HCT116 (cell line): ENCODE results near the gene DPP6.

ENCODE experiments used
- EZH2 ChIP-seq: fragments of 200-600 bp; sonication (generic); IDR thresholded peaks from 2 replicates; pipeline ENCODE4 v1.6.1; 2017; ENCODE audit warnings: antibody characterized with exemption, mixed run types
- SIN3A ChIP-seq: IDR thresholded peaks from 2 replicates; pipeline ENCODE4 v1.6.1; 2012; ENCODE audit warnings: low read depth
- TF ChIP-seq, protein P1 (sequence below), 3 experiments: fragments of 200-600 bp in 1 of 3; sonication (generic) in 1 of 3; IDR thresholded peaks in 2 of 3; conservative IDR thresholded peaks in 1 of 3; 2 replicates each; pipeline ENCODE4 v1.5.1; 2012 to 2017; ENCODE audit warnings: low read depth in 2 of 3, low read length in 2 of 3, antibody characterized with exemption in 1 of 3, borderline replicate concordance in 1 of 3, control low read depth in 1 of 3, mild to moderate bottlenecking in 1 of 3, mixed read lengths in 1 of 3, mixed run types in 1 of 3, moderate library complexity in 1 of 3; ENCODE audit not compliant: insufficient read depth in 1 of 3

DNA sequence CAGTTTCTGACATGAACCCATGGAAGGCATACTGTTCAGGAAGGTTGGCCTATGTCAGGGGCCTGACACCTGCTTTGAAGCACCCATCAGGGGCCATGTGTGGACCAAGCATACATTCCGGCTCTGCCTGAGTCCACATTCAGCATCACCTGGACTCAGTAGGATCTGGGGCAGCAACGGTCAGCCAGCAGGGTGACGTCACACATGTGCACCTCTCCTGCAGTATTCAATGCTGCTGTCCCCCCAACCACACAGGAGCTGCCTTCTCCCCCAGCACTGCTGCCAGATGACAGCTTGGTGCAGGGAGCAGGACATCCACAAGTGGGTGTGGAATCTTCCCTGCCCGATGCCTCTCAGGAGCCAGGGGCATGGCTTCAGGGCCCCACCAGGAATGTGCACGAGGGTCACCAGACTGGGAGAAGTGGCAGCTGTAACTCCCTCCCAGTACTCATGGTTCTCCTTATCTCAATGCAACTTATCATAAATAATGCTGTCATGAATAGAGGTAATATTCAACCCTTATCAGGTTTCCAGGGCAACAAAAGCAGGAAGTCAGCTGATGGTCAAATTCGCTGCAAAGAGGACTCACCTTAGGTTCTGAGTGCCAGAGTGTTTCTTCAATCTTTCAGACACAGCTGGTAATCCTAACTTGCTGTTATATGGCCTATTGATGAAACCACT lies 657.8 kb downstream of the DPP6 start:
- TF ChIP-seq SIN3A (no peak), EZH2 (no peak)
- TF ChIP-seq, protein P1, sequence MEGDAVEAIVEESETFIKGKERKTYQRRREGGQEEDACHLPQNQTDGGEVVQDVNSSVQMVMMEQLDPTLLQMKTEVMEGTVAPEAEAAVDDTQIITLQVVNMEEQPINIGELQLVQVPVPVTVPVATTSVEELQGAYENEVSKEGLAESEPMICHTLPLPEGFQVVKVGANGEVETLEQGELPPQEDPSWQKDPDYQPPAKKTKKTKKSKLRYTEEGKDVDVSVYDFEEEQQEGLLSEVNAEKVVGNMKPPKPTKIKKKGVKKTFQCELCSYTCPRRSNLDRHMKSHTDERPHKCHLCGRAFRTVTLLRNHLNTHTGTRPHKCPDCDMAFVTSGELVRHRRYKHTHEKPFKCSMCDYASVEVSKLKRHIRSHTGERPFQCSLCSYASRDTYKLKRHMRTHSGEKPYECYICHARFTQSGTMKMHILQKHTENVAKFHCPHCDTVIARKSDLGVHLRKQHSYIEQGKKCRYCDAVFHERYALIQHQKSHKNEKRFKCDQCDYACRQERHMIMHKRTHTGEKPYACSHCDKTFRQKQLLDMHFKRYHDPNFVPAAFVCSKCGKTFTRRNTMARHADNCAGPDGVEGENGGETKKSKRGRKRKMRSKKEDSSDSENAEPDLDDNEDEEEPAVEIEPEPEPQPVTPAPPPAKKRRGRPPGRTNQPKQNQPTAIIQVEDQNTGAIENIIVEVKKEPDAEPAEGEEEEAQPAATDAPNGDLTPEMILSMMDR (IDR thresholded peaks at IDR 0.05 in 2 of 3, conservative IDR thresholded peaks at IDR 0.05 in 1 of 3; ENCODE audit: borderline replicate concordance in 1 of 3, insufficient read depth in 1 of 3, low read depth in 2 of 3, low read length in 2 of 3): no peak
